Erythroblast (primary cell): ENCODE results near the gene DOCK3.

ENCODE experiments used
- GATA1 ChIP-seq: IDR thresholded peaks from 2 replicates; pipeline ENCODE4 v1.6.1; 2011; ENCODE audit warnings: low read depth, mild to moderate bottlenecking, control low read depth, low read length, moderate library complexity
- POLR2A ChIP-seq: IDR thresholded peaks from 2 replicates; pipeline ENCODE4 v1.6.1; 2011; ENCODE audit warnings: mild to moderate bottlenecking, low read length

DNA sequence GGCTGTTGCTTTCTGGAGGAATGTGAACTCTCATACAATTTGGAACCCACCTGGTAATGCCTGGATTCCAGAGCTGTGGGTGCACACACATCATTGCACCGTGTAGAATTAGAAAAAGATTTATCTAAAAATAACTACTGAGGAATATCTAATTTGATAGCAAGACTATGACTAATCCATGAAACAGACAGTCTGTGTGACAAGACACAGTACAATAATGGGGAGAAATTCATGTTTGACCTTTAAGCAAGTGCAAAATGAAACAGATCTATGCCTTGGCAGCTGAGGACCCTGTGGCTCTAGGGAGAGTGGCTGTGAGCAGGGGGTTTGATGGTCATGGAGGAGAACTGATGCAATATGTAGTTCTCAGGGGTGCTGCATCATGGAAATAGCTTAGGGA is 7.9 kb upstream of the DOCK3 start:
- TF ChIP-seq POLR2A (no peak), GATA1 (no peak)
